Activated naive CD4-positive, alpha-beta T cell treated with anti-CD3 and anti-CD28 coated beads, Interleukin-2, amount 10 ng/mL, durations not matched to agents 7 days and 5 days (primary cell): Measurements from ENCODE around the gene ZNF710.

Experiments used
- CTCF ChIA-PET: fragments of 350-600 bp; sonication (Branson Sonifier 250); formaldehyde crosslinking; loops from one replicate; lab custom pipeline; 2021; ENCODE audit warnings: antibody characterized with exemption; lab: Charles Lee
- DNase-seq: peaks from one replicate; pipeline ENCODE4 v3.0.0-alpha.2; 2020
- H3K27ac Mint-ChIP-seq: one replicate; pipeline ENCODE4 v1.8.0; 2021; ENCODE audit warnings: mild to moderate bottlenecking, moderate library complexity, mixed read lengths
- H3K27me3 Mint-ChIP-seq: one replicate; pipeline ENCODE4 v1.8.0; 2021; ENCODE audit warnings: mild to moderate bottlenecking, mixed read lengths
- H3K36me3 Mint-ChIP-seq: one replicate; pipeline ENCODE4 v1.8.0; 2021; ENCODE audit warnings: mixed read lengths
- H3K4me1 Mint-ChIP-seq: one replicate; pipeline ENCODE4 v1.8.0; 2021; ENCODE audit warnings: mixed read lengths
- H3K4me3 Mint-ChIP-seq: one replicate; pipeline ENCODE4 v1.8.0; 2021; ENCODE audit warnings: mild to moderate bottlenecking, moderate library complexity, mixed read lengths
- H3K9me3 Mint-ChIP-seq: one replicate; pipeline ENCODE4 v1.8.0; 2021; ENCODE audit warnings: mixed read lengths

The ZNF710 gene

GRCh38 chr15:90001683-90002427 lies 731 bp downstream of the ZNF710 start:
- Mint-ChIP-seq H3K27ac (peak overlapping the region; percentile 87), H3K9me3 (no peaks in the 10 kb centered on the region), H3K4me1 (peaks cover 62% of the 10 kb centered on the region), H3K27me3 (peaks cover 23% of the 10 kb centered on the region), H3K36me3 (peaks cover 24% of the 10 kb centered on the region), H3K4me3 (peak overlapping the region; percentile 80)
- DNase-seq = peak; percentile 76
- CTCF ChIA-PET = interaction anchor here (0.8 kb wide), 1 partner anchor 19 kb away, joined by 3 read pairs; no protein-coding TSS in a partner anchor

GRCh38 chr15:90002428-90002844 lies 1.3 kb downstream of the ZNF710 start:
- peak overlapping the region; percentile 79 for H3K4me3 Mint-ChIP-seq
- peaks cover 18% of the 10 kb centered on the region for H3K27me3 Mint-ChIP-seq
- DNase-seq = peak; percentile 45
- peaks cover 67% of the 10 kb centered on the region for H3K4me1 Mint-ChIP-seq
- no peaks in the 10 kb centered on the region for H3K9me3 Mint-ChIP-seq
- peaks cover 24% of the 10 kb centered on the region for H3K36me3 Mint-ChIP-seq
- CTCF ChIA-PET = interaction anchor here (0.8 kb wide), 1 partner anchor 19 kb away, joined by 3 read pairs; no protein-coding TSS in a partner anchor
- peak overlapping the region; percentile 84 for H3K27ac Mint-ChIP-seq

GRCh38 chr15:90003736-90004135 lies 2.6 kb downstream of the ZNF710 start:
- peak overlapping the region; percentile 79 for H3K4me3 Mint-ChIP-seq
- peaks cover 25% of the 10 kb centered on the region for H3K36me3 Mint-ChIP-seq
- H3K27me3 Mint-ChIP-seq = peaks cover 11% of the 10 kb centered on the region
- H3K4me1 Mint-ChIP-seq = peaks cover 79% of the 10 kb centered on the region
- no peak for DNase-seq
- H3K9me3 Mint-ChIP-seq = no peaks in the 10 kb centered on the region
- CTCF ChIA-PET = interaction anchor here (1.2 to 1.7 kb wide), 3 partner anchors 10 to 82 kb away, joined by 3 to 4 read pairs (median 4); no protein-coding TSS in a partner anchor
- H3K27ac Mint-ChIP-seq = no peak overlapping the region

- Mint-ChIP-seq H3K4me3 (no peak overlapping the region), H3K36me3 (peaks cover 30% of the 10 kb centered on the region), H3K9me3 (no peaks in the 10 kb centered on the region), H3K27ac (no peak overlapping the region), H3K4me1 (peaks cover 77% of the 10 kb centered on the region), H3K27me3 (peaks cover 11% of the 10 kb centered on the region)
- CTCF ChIA-PET = interaction anchor here (1.2 to 1.7 kb wide), 3 partner anchors 9 to 82 kb away, joined by 3 to 4 read pairs (median 4); no protein-coding TSS in a partner anchor
- DNase-seq = no peak
Observed at GRCh38 chr15:90004252-90004651, 3.1 kb downstream of the ZNF710 start.

- H3K4me3 Mint-ChIP-seq = no peak overlapping the region
- CTCF ChIA-PET = interaction anchor here (0.7 to 1.7 kb wide), 3 partner anchors 13 to 153 kb away, joined by 3 to 4 read pairs (median 4); no protein-coding TSS in a partner anchor
- peaks cover 3% of the 10 kb centered on the region for H3K9me3 Mint-ChIP-seq
- H3K4me1 Mint-ChIP-seq = peaks cover 77% of the 10 kb centered on the region
- peaks cover 11% of the 10 kb centered on the region for H3K27me3 Mint-ChIP-seq
- H3K36me3 Mint-ChIP-seq = peaks cover 34% of the 10 kb centered on the region
- no peak overlapping the region for H3K27ac Mint-ChIP-seq
- no peak for DNase-seq
Observed at GRCh38 chr15:90004671-90005070, 3.5 kb downstream of the ZNF710 start.

GRCh38 chr15:90006217-90007075 lies 5.3 kb downstream of the ZNF710 start:
- Mint-ChIP-seq H3K27ac (no peak overlapping the region), H3K9me3 (peaks cover 9% of the 10 kb centered on the region), H3K36me3 (peaks cover 42% of the 10 kb centered on the region), H3K4me1 (peaks cover 73% of the 10 kb centered on the region), H3K27me3 (peaks cover 4% of the 10 kb centered on the region), H3K4me3 (no peak overlapping the region)
- no peak for DNase-seq
- CTCF ChIA-PET = interaction anchor here (1.1 kb wide), 1 partner anchor 65 kb away, joined by 3 read pairs; no protein-coding TSS in a partner anchor

GRCh38 chr15:90007076-90007460 lies 5.9 kb downstream of the ZNF710 start:
- Mint-ChIP-seq H3K27me3 (no peaks in the 10 kb centered on the region), H3K27ac (no peak overlapping the region), H3K36me3 (peaks cover 45% of the 10 kb centered on the region), H3K9me3 (peaks cover 12% of the 10 kb centered on the region), H3K4me1 (peaks cover 73% of the 10 kb centered on the region), H3K4me3 (no peak overlapping the region)
- CTCF ChIA-PET = interaction anchor here (1.1 to 1.2 kb wide), 2 partner anchors 23 to 65 kb away, joined by 3 read pairs; no protein-coding TSS in a partner anchor
- no peak for DNase-seq

GRCh38 chr15:90008607-90009006 lies 7.5 kb downstream of the ZNF710 start:
- Mint-ChIP-seq H3K4me1 (peaks cover 71% of the 10 kb centered on the region), H3K27me3 (no peaks in the 10 kb centered on the region), H3K36me3 (peaks cover 46% of the 10 kb centered on the region), H3K4me3 (no peak overlapping the region), H3K9me3 (peaks cover 20% of the 10 kb centered on the region), H3K27ac (no peak overlapping the region)
- DNase-seq = no peak
- CTCF ChIA-PET = no interaction called here

- Mint-ChIP-seq H3K9me3 (peaks cover 24% of the 10 kb centered on the region), H3K4me3 (no peak overlapping the region), H3K27me3 (no peaks in the 10 kb centered on the region), H3K36me3 (peaks cover 46% of the 10 kb centered on the region), H3K4me1 (peaks cover 69% of the 10 kb centered on the region), H3K27ac (no peak overlapping the region)
- DNase-seq = no peak
- CTCF ChIA-PET = interaction anchor here (0.7 kb wide), 1 partner anchor 112 kb away, joined by 3 read pairs; no protein-coding TSS in a partner anchor
Observed at GRCh38 chr15:90009301-90010022, 8.3 kb downstream of the ZNF710 start.

- CTCF ChIA-PET = no interaction called here
- no peak for DNase-seq
- no peak overlapping the region for H3K27ac Mint-ChIP-seq
Observed at GRCh38 chr15:90011705-90012104, 10.6 kb downstream of the ZNF710 start.

GRCh38 chr15:90013503-90013937 lies 12.4 kb downstream of the ZNF710 start:
- H3K27ac Mint-ChIP-seq = peak overlapping the region; percentile 83
- no peaks in the 10 kb centered on the region for H3K27me3 Mint-ChIP-seq
- H3K4me1 Mint-ChIP-seq = peaks cover 63% of the 10 kb centered on the region
- H3K9me3 Mint-ChIP-seq = peaks cover 24% of the 10 kb centered on the region
- H3K36me3 Mint-ChIP-seq = peaks cover 39% of the 10 kb centered on the region
- peak; percentile 69 for DNase-seq
- CTCF ChIA-PET = interaction anchor here (0.8 to 1.6 kb wide), 5 partner anchors 10 to 125 kb away, joined by 3 to 5 read pairs (median 3); no protein-coding TSS in a partner anchor
- peak overlapping the region; percentile 8 for H3K4me3 Mint-ChIP-seq

More at GRCh38 chr15:90011705-90012104, 10.6 kb downstream of the ZNF710 start:
- H3K27me3 Mint-ChIP-seq = no peaks in the 10 kb centered on the region
- H3K4me1 Mint-ChIP-seq = peaks cover 63% of the 10 kb centered on the region
- peaks cover 39% of the 10 kb centered on the region for H3K36me3 Mint-ChIP-seq
- peaks cover 24% of the 10 kb centered on the region for H3K9me3 Mint-ChIP-seq
- no peak overlapping the region for H3K4me3 Mint-ChIP-seq

- CTCF ChIA-PET = no interaction called here
- no peaks in the 10 kb centered on the region for H3K27me3 Mint-ChIP-seq
- H3K4me3 Mint-ChIP-seq = no peak overlapping the region
- H3K36me3 Mint-ChIP-seq = peaks cover 24% of the 10 kb centered on the region
- DNase-seq = no peak
- H3K4me1 Mint-ChIP-seq = peaks cover 53% of the 10 kb centered on the region
- no peak overlapping the region for H3K27ac Mint-ChIP-seq
- peaks cover 21% of the 10 kb centered on the region for H3K9me3 Mint-ChIP-seq
Observed at GRCh38 chr15:90015294-90015693, 14.2 kb downstream of the ZNF710 start.

GRCh38 chr15:90015749-90016148 lies 14.6 kb downstream of the ZNF710 start:
- no peaks in the 10 kb centered on the region for H3K27me3 Mint-ChIP-seq
- peaks cover 22% of the 10 kb centered on the region for H3K36me3 Mint-ChIP-seq
- no peak overlapping the region for H3K4me3 Mint-ChIP-seq
- H3K9me3 Mint-ChIP-seq = peaks cover 21% of the 10 kb centered on the region
- H3K27ac Mint-ChIP-seq = no peak overlapping the region
- CTCF ChIA-PET = no interaction called here
- peaks cover 53% of the 10 kb centered on the region for H3K4me1 Mint-ChIP-seq
- DNase-seq = no peak
